ENCODE data around the gene RBM4B. TPM values are rescaled to one million over a fixed set of nuclear protein-coding genes. Genes with fewer than 3 reads are reported as not detected.

The RBM4B gene
- total and polyA plus RNA-seq, 2 experiments from 2014 or later: 28.0 to 31.0 TPM

GRCh38 chr11:66639066-66639813 lies 38.4 kb downstream of the RBM4B start (continued):
- TF ChIP-seq, protein P1, sequence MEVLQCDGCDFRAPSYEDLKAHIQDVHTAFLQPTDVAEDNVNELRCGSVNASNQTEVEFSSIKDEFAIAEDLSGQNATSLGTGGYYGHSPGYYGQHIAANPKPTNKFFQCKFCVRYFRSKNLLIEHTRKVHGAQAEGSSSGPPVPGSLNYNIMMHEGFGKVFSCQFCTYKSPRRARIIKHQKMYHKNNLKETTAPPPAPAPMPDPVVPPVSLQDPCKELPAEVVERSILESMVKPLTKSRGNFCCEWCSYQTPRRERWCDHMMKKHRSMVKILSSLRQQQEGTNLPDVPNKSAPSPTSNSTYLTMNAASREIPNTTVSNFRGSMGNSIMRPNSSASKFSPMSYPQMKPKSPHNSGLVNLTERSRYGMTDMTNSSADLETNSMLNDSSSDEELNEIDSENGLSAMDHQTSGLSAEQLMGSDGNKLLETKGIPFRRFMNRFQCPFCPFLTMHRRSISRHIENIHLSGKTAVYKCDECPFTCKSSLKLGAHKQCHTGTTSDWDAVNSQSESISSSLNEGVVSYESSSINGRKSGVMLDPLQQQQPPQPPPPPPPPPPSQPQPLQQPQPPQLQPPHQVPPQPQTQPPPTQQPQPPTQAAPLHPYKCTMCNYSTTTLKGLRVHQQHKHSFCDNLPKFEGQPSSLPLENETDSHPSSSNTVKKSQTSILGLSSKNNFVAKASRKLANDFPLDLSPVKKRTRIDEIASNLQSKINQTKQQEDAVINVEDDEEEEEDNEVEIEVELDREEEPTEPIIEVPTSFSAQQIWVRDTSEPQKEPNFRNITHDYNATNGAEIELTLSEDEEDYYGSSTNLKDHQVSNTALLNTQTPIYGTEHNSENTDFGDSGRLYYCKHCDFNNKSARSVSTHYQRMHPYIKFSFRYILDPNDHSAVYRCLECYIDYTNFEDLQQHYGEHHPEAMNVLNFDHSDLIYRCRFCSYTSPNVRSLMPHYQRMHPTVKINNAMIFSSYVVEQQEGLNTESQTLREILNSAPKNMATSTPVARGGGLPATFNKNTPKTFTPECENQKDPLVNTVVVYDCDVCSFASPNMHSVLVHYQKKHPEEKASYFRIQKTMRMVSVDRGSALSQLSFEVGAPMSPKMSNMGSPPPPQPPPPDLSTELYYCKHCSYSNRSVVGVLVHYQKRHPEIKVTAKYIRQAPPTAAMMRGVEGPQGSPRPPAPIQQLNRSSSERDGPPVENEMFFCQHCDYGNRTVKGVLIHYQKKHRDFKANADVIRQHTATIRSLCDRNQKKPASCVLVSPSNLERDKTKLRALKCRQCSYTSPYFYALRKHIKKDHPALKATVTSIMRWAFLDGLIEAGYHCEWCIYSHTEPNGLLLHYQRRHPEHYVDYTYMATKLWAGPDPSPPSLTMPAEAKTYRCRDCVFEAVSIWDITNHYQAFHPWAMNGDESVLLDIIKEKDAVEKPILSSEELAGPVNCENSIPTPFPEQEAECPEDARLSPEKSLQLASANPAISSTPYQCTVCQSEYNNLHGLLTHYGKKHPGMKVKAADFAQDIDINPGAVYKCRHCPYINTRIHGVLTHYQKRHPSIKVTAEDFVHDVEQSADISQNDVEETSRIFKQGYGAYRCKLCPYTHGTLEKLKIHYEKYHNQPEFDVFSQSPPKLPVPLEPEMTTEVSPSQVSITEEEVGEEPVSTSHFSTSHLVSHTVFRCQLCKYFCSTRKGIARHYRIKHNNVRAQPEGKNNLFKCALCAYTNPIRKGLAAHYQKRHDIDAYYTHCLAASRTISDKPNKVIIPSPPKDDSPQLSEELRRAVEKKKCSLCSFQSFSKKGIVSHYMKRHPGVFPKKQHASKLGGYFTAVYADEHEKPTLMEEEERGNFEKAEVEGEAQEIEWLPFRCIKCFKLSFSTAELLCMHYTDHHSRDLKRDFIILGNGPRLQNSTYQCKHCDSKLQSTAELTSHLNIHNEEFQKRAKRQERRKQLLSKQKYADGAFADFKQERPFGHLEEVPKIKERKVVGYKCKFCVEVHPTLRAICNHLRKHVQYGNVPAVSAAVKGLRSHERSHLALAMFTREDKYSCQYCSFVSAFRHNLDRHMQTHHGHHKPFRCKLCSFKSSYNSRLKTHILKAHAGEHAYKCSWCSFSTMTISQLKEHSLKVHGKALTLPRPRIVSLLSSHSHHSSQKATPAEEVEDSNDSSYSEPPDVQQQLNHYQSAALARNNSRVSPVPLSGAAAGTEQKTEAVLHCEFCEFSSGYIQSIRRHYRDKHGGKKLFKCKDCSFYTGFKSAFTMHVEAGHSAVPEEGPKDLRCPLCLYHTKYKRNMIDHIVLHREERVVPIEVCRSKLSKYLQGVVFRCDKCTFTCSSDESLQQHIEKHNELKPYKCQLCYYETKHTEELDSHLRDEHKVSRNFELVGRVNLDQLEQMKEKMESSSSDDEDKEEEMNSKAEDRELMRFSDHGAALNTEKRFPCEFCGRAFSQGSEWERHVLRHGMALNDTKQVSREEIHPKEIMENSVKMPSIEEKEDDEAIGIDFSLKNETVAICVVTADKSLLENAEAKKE (CRISPR knock-in tag; IDR thresholded peaks at IDR 0.05): no peak
- no peak for TF ChIP-seq EZH2phosphoT487 (IDR thresholded peaks at IDR 0.05; ENCODE audit: unreplicated experiment)

GRCh38 chr11:66638177-66639065 lies 39.3 kb downstream of the RBM4B start, which contains the start of gene RBM4:
Gene RBM4 (plus strand): TSS chr11:66638703. CDS start chr11:66639712, 1,009 bp downstream.
- Mint-ChIP-seq H3K27me3 (ENCODE audit: insufficient read depth, low read depth, poor library complexity) (peaks cover 24% of the 10 kb centered on the region), H3K9me3 (peaks cover 4% of the 10 kb centered on the region; the same call in 1 of the 3 replicates), H3K4me1 (peaks cover 51% of the 10 kb centered on the region), H3K4me3 (peak within 1 kb of the TSS; percentile 97), H3K27ac (peak within 1 kb of the TSS; percentile 100), H3K36me3 (ENCODE audit: low read depth) (peaks cover 63% of the 10 kb centered on the region)
- peak within 1 kb of the TSS; percentile 94 for H3K4me3 ChIP-seq
- H3K79me2 ChIP-seq (replicated peaks; ENCODE audit: insufficient read depth): peaks cover 89% of the 10 kb centered on the region
- H3K27ac ChIP-seq (ENCODE audit: low read depth): peak within 1 kb of the TSS; percentile 92
- peaks cover 36% of the 10 kb centered on the region for H3K4me1 ChIP-seq (ENCODE audit: insufficient read depth)
- no peaks in the 10 kb centered on the region for H3K27me3 ChIP-seq (ENCODE audit: insufficient read depth)
- H3F3A ChIP-seq (replicated peaks; ENCODE audit: low read depth): peaks cover 28% of the 10 kb centered on the region
- peak; percentile 93 for ATAC-seq
- DNase-seq (ENCODE audit: low spot score): peak; percentile 100
- H3K4me2 ChIP-seq: peak within 1 kb of the TSS; percentile 99
- H4K20me1 ChIP-seq (replicated peaks; ENCODE audit: insufficient read depth): peaks cover 58% of the 10 kb centered on the region
- H3K9me2 ChIP-seq (ENCODE audit: insufficient read depth): no peaks in the 10 kb centered on the region
- H2AFZ ChIP-seq: no peak within 1 kb of the TSS
- peaks cover 38% of the 10 kb centered on the region for H3K36me3 ChIP-seq (ENCODE audit: insufficient read depth)
- TF ChIP-seq EZH2phosphoT487 (IDR thresholded peaks at IDR 0.05; ENCODE audit: unreplicated experiment): no peak
- TF ChIP-seq CREB1 (CRISPR knock-in tag; IDR thresholded peaks at IDR 0.05; ENCODE audit: low read depth): peak; percentile 66; the same call in 1 of the 2 replicates
- peak; percentile 9 for TF ChIP-seq REST (IDR thresholded peaks at IDR 0.05; ENCODE audit: unreplicated experiment)
- no peak for TF ChIP-seq NANOG (IDR thresholded peaks at IDR 0.05; ENCODE audit: borderline replicate concordance)
- TF ChIP-seq CTCF (conservative IDR thresholded peaks at IDR 0.05; ENCODE audit: low read depth in 2 of 2): peak in 1 of 2 experiments; percentile 0; a peak in 1 of 4 replicates
- TF ChIP-seq, protein P2, sequence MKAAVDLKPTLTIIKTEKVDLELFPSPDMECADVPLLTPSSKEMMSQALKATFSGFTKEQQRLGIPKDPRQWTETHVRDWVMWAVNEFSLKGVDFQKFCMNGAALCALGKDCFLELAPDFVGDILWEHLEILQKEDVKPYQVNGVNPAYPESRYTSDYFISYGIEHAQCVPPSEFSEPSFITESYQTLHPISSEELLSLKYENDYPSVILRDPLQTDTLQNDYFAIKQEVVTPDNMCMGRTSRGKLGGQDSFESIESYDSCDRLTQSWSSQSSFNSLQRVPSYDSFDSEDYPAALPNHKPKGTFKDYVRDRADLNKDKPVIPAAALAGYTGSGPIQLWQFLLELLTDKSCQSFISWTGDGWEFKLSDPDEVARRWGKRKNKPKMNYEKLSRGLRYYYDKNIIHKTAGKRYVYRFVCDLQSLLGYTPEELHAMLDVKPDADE (IDR thresholded peaks at IDR 0.05): no peak; the same call in 1 of the 2 replicates
